DMS53 treated with DMSO at 0.1 percent for 48 hours (cell line): Measurements from ENCODE around the gene ZNF485.
"Not testable (repeated sequence)": the region's sequence is repeated elsewhere in the genome, so short reads cannot be mapped to it uniquely, and the experiment has no call there.

ENCODE experiments used
- DNase-seq: peaks from one replicate; lab custom pipeline; 2025; ENCODE audit not compliant: unreplicated experiment; lab: John Stamatoyannopoulos, UW

ZNF485 gene

GRCh38 chr10:43606323-43607198 is at the start of gene ZNF485:
ZNF485 (plus strand) TSS chr10:43606438; CDS start chr10:43607051, 613 bp downstream.
- peak; percentile 37 for DNase-seq

GRCh38 chr10:43557214-43557613 is 49.0 kb upstream of the ZNF485 start:
- DNase-seq: no peak

- peak; percentile 1 for DNase-seq
These were observed 36.6 kb upstream of the ZNF485 start for GRCh38 chr10:43569681-43570080.

GRCh38 chr10:43570971-43571370 is 35.3 kb upstream of the ZNF485 start:
- DNase-seq: no peak

GRCh38 chr10:43573250-43574000 is 32.8 kb upstream of the ZNF485 start:
- no peak for DNase-seq

- peak; percentile 69 for DNase-seq
These were observed 32.0 kb upstream of the ZNF485 start, which contains the start of gene ZNF239 for GRCh38 chr10:43574001-43574892. ZNF239 (minus strand) TSS chr10:43574616; CDS start chr10:43558079, 16,537 bp downstream.

- DNase-seq: peak; percentile 1
These were observed 31.3 kb upstream of the ZNF485 start for GRCh38 chr10:43574906-43575305.

- no peak for DNase-seq
These were observed 30.2 kb upstream of the ZNF485 start for GRCh38 chr10:43576062-43576461.

GRCh38 chr10:43576580-43576979 is 29.7 kb upstream of the ZNF485 start:
- no peak for DNase-seq

- DNase-seq: no peak
These were observed 22.2 kb upstream of the ZNF485 start for GRCh38 chr10:43584051-43584450.

- DNase-seq: no peak
These were observed 21.2 kb upstream of the ZNF485 start for GRCh38 chr10:43585046-43585445.

GRCh38 chr10:43585981-43586729 is 20.1 kb upstream of the ZNF485 start:
- no peak for DNase-seq

- DNase-seq: not testable (repeated sequence)
These were observed 19.5 kb upstream of the ZNF485 start for GRCh38 chr10:43586730-43587115.

- DNase-seq: no peak
These were observed 14.8 kb upstream of the ZNF485 start for GRCh38 chr10:43591303-43591904.

GRCh38 chr10:43594944-43595589 is 11.2 kb upstream of the ZNF485 start:
- no peak for DNase-seq

- no peak for DNase-seq
These were observed 10.4 kb upstream of the ZNF485 start for GRCh38 chr10:43595739-43596298.

GRCh38 chr10:43596546-43596945 is 9.7 kb upstream of the ZNF485 start:
- DNase-seq: no peak

GRCh38 chr10:43598446-43598845 is 7.8 kb upstream of the ZNF485 start:
- DNase-seq: no peak

GRCh38 chr10:43599333-43599732 is 6.9 kb upstream of the ZNF485 start:
- DNase-seq: no peak
